ENCODE results near the gene AP3M1. TPM values are rescaled to one million over a fixed set of nuclear protein-coding genes. Genes with fewer than 3 reads are reported as not detected.
A peak's percentile ranks its signal among the peaks of the same experiment; 100 is the strongest.

AP3M1 gene
- total RNA-seq, 2 donors from 2014 or later, result 21.1 to 27.8 TPM

- H3K27ac Mint-ChIP-seq, result peak overlapping the region; percentile 97
- no peaks in the 10 kb centered on the region for H3K9me3 ChIP-seq (ENCODE audit: control insufficient read depth, low read length, poor library complexity, severe bottlenecking)
- H3K4me1 Mint-ChIP-seq, result peaks cover 25% of the 10 kb centered on the region
- ATAC-seq (peak; percentile 96), DNase-seq (peak; percentile 94 to 95 (median 94))
- H3K27me3 Mint-ChIP-seq, result no peaks in the 10 kb centered on the region
- peak overlapping the region; percentile 95 for H3K4me3 Mint-ChIP-seq
- no peaks in the 10 kb centered on the region for H3K36me3 Mint-ChIP-seq (ENCODE audit: low read depth)
These were observed 25.9 kb upstream of the AP3M1 start for GRCh38 chr10:74176380-74177139.

- ATAC-seq, result no peak
- Mint-ChIP-seq H3K27ac (peak overlapping the region; percentile 97), H3K4me1 (peaks cover 22% of the 10 kb centered on the region)
These were observed 25.1 kb upstream of the AP3M1 start for GRCh38 chr10:74175510-74176379.

GRCh38 chr10:74174521-74174920 lies 23.9 kb upstream of the AP3M1 start:
- Mint-ChIP-seq H3K4me3 (no peak overlapping the region), H3K36me3 (ENCODE audit: low read depth) (no peaks in the 10 kb centered on the region), H3K4me1 (peaks cover 17% of the 10 kb centered on the region), H3K27ac (no peak overlapping the region), H3K27me3 (no peaks in the 10 kb centered on the region)
- DNase-seq (no peak), ATAC-seq (no peak)
- no peaks in the 10 kb centered on the region for H3K9me3 ChIP-seq (ENCODE audit: control insufficient read depth, low read length, poor library complexity, severe bottlenecking)

More at GRCh38 chr10:74175510-74176379, 25.1 kb upstream of the AP3M1 start:
- no peaks in the 10 kb centered on the region for H3K36me3 Mint-ChIP-seq (ENCODE audit: low read depth)
- H3K4me3 Mint-ChIP-seq, result peak overlapping the region; percentile 95
- H3K27me3 Mint-ChIP-seq, result no peaks in the 10 kb centered on the region
- no peak for DNase-seq
- H3K9me3 ChIP-seq (ENCODE audit: control insufficient read depth, low read length, poor library complexity, severe bottlenecking), result no peaks in the 10 kb centered on the region

- H3K4me1 Mint-ChIP-seq, result peaks cover 9% of the 10 kb centered on the region
- no peak overlapping the region for H3K4me3 Mint-ChIP-seq
- H3K36me3 Mint-ChIP-seq (ENCODE audit: low read depth), result no peaks in the 10 kb centered on the region
- H3K27ac Mint-ChIP-seq, result no peak overlapping the region
- no peak for ATAC-seq
- no peak for DNase-seq
- no peaks in the 10 kb centered on the region for H3K27me3 Mint-ChIP-seq
- no peaks in the 10 kb centered on the region for H3K9me3 ChIP-seq (ENCODE audit: control insufficient read depth, low read length, poor library complexity, severe bottlenecking)
These were observed 21.0 kb upstream of the AP3M1 start for GRCh38 chr10:74171625-74172024.

GRCh38 chr10:74167443-74167842 lies 16.8 kb upstream of the AP3M1 start:
- H3K27ac Mint-ChIP-seq, result peak overlapping the region; percentile 21
- H3K4me1 Mint-ChIP-seq, result peaks cover 11% of the 10 kb centered on the region
- H3K4me3 Mint-ChIP-seq, result no peak overlapping the region
- H3K27me3 Mint-ChIP-seq, result no peaks in the 10 kb centered on the region
- no peak for ATAC-seq
- H3K36me3 Mint-ChIP-seq (ENCODE audit: low read depth), result no peaks in the 10 kb centered on the region
- no peaks in the 10 kb centered on the region for H3K9me3 ChIP-seq (ENCODE audit: control insufficient read depth, low read length, poor library complexity, severe bottlenecking)
- no peak for DNase-seq

GRCh38 chr10:74165530-74165901 lies 14.9 kb upstream of the AP3M1 start:
- no peak for ATAC-seq

GRCh38 chr10:74164716-74165529 lies 14.3 kb upstream of the AP3M1 start:
- no peak for ATAC-seq
- H3K4me1 Mint-ChIP-seq, result peaks cover 12% of the 10 kb centered on the region
- H3K9me3 ChIP-seq (ENCODE audit: control insufficient read depth, low read length, poor library complexity, severe bottlenecking), result no peaks in the 10 kb centered on the region
- no peak overlapping the region for H3K27ac Mint-ChIP-seq
- peaks cover 2% of the 10 kb centered on the region for H3K36me3 Mint-ChIP-seq (ENCODE audit: low read depth)
- no peak overlapping the region for H3K4me3 Mint-ChIP-seq
- no peaks in the 10 kb centered on the region for H3K27me3 Mint-ChIP-seq
- no peak for DNase-seq

More at GRCh38 chr10:74165530-74165901, 14.9 kb upstream of the AP3M1 start:
- no peaks in the 10 kb centered on the region for H3K27me3 Mint-ChIP-seq
- no peak overlapping the region for H3K4me3 Mint-ChIP-seq
- H3K9me3 ChIP-seq (ENCODE audit: control insufficient read depth, low read length, poor library complexity, severe bottlenecking), result no peaks in the 10 kb centered on the region
- no peak overlapping the region for H3K27ac Mint-ChIP-seq
- no peak for DNase-seq
- H3K36me3 Mint-ChIP-seq (ENCODE audit: low read depth), result peaks cover 2% of the 10 kb centered on the region
- peaks cover 12% of the 10 kb centered on the region for H3K4me1 Mint-ChIP-seq

- peaks cover 2% of the 10 kb centered on the region for H3K36me3 Mint-ChIP-seq (ENCODE audit: low read depth)
These were observed 12.9 kb upstream of the AP3M1 start for GRCh38 chr10:74163319-74164068.

GRCh38 chr10:74160013-74160412 lies 9.4 kb upstream of the AP3M1 start:
- ATAC-seq, result no peak
- H3K27ac Mint-ChIP-seq, result no peak overlapping the region

More at GRCh38 chr10:74163319-74164068, 12.9 kb upstream of the AP3M1 start:
- no peaks in the 10 kb centered on the region for H3K27me3 Mint-ChIP-seq
- H3K4me1 Mint-ChIP-seq, result peaks cover 15% of the 10 kb centered on the region
- ATAC-seq, result no peak
- no peaks in the 10 kb centered on the region for H3K9me3 ChIP-seq (ENCODE audit: control insufficient read depth, low read length, poor library complexity, severe bottlenecking)
- H3K27ac Mint-ChIP-seq, result peak overlapping the region; percentile 74
- no peak for DNase-seq
- H3K4me3 Mint-ChIP-seq, result no peak overlapping the region

GRCh38 chr10:74156919-74157289 lies 6.3 kb upstream of the AP3M1 start:
- H3K4me1 Mint-ChIP-seq, result peaks cover 28% of the 10 kb centered on the region
- H3K27me3 Mint-ChIP-seq, result no peaks in the 10 kb centered on the region
- ATAC-seq (no peak), DNase-seq (no peak)
- H3K27ac Mint-ChIP-seq, result peak overlapping the region; percentile 16
- no peak overlapping the region for H3K4me3 Mint-ChIP-seq
- no peaks in the 10 kb centered on the region for H3K9me3 ChIP-seq (ENCODE audit: control insufficient read depth, low read length, poor library complexity, severe bottlenecking)
- peaks cover 2% of the 10 kb centered on the region for H3K36me3 Mint-ChIP-seq (ENCODE audit: low read depth)

More at GRCh38 chr10:74160013-74160412, 9.4 kb upstream of the AP3M1 start:
- Mint-ChIP-seq H3K36me3 (ENCODE audit: low read depth) (peaks cover 2% of the 10 kb centered on the region), H3K4me1 (peaks cover 18% of the 10 kb centered on the region), H3K27me3 (no peaks in the 10 kb centered on the region), H3K4me3 (no peak overlapping the region)
- no peak for DNase-seq
- no peaks in the 10 kb centered on the region for H3K9me3 ChIP-seq (ENCODE audit: control insufficient read depth, low read length, poor library complexity, severe bottlenecking)

- Mint-ChIP-seq H3K36me3 (ENCODE audit: low read depth) (no peaks in the 10 kb centered on the region), H3K4me3 (no peak overlapping the region), H3K4me1 (peaks cover 22% of the 10 kb centered on the region), H3K27ac (peak overlapping the region; percentile 4), H3K27me3 (no peaks in the 10 kb centered on the region)
- DNase-seq, result no peak
- no peak for ATAC-seq
- H3K9me3 ChIP-seq (ENCODE audit: control insufficient read depth, low read length, poor library complexity, severe bottlenecking), result no peaks in the 10 kb centered on the region
These were observed 3.0 kb upstream of the AP3M1 start for GRCh38 chr10:74153676-74154075.

- no peak overlapping the region for H3K4me3 Mint-ChIP-seq
- no peaks in the 10 kb centered on the region for H3K27me3 Mint-ChIP-seq
- peak overlapping the region; percentile 4 for H3K27ac Mint-ChIP-seq
- no peak for ATAC-seq
- H3K36me3 Mint-ChIP-seq (ENCODE audit: low read depth), result no peaks in the 10 kb centered on the region
- peaks cover 23% of the 10 kb centered on the region for H3K4me1 Mint-ChIP-seq
- no peaks in the 10 kb centered on the region for H3K9me3 ChIP-seq (ENCODE audit: control insufficient read depth, low read length, poor library complexity, severe bottlenecking)
- no peak for DNase-seq
These were observed 2.5 kb upstream of the AP3M1 start for GRCh38 chr10:74153123-74153522.
